Stimulated activated naive CD4-positive, alpha-beta T cell (primary cell): ENCODE measurements around the gene ZNF385A.

Experiments used
- DNase-seq, 6 experiments: peaks; one replicate each; lab custom pipeline; 2025; lab: John Stamatoyannopoulos, UW

The ZNF385A gene

GRCh38 chr12:54392485-54393206 lies 8.1 kb upstream of the ZNF385A start:
- no peak for DNase-seq

- peak; percentile 30 to 78 (median 62) for DNase-seq
Observed at GRCh38 chr12:54390668-54391551, 6.4 kb upstream of the ZNF385A start.

- no peak for DNase-seq
Observed at GRCh38 chr12:54390176-54390667, 5.7 kb upstream of the ZNF385A start.

- DNase-seq = no peak
Observed at GRCh38 chr12:54389607-54390175, 5.2 kb upstream of the ZNF385A start.

GRCh38 chr12:54389134-54389508 lies 4.6 kb upstream of the ZNF385A start:
- peak in 1 of 6 experiments; percentile 8 for DNase-seq

GRCh38 chr12:54388237-54389133 lies 4.0 kb upstream of the ZNF385A start:
- no peak for DNase-seq

GRCh38 chr12:54387114-54387467 lies 2.6 kb upstream of the ZNF385A start:
- DNase-seq = no peak

GRCh38 chr12:54386403-54387113 lies 2.0 kb upstream of the ZNF385A start:
- no peak for DNase-seq

- DNase-seq = no peak
Observed at GRCh38 chr12:54385251-54385914, 850 bp upstream of the ZNF385A start.

- DNase-seq = no peak
Observed at GRCh38 chr12:54383041-54383609, 1.4 kb downstream of the ZNF385A start.

- no peak for DNase-seq
Observed at GRCh38 chr12:54381136-54381535, 3.4 kb downstream of the ZNF385A start.

- peak; percentile 67 to 87 (median 84) for DNase-seq
Observed at GRCh38 chr12:54379398-54380201, 4.9 kb downstream of the ZNF385A start.

GRCh38 chr12:54378796-54379397 lies 5.6 kb downstream of the ZNF385A start:
- no peak for DNase-seq

- DNase-seq = no peak
Observed at GRCh38 chr12:54377797-54378515, 6.6 kb downstream of the ZNF385A start.

- no peak for DNase-seq
Observed at GRCh38 chr12:54377007-54377406, 7.5 kb downstream of the ZNF385A start.

- DNase-seq = no peak
Observed at GRCh38 chr12:54376596-54376995, 7.9 kb downstream of the ZNF385A start.

GRCh38 chr12:54375259-54375579 lies 9.3 kb downstream of the ZNF385A start:
- DNase-seq = no peak

- DNase-seq = no peak
Observed at GRCh38 chr12:54374562-54375258, 9.8 kb downstream of the ZNF385A start.
